ENCODE data around the gene DYSF.

The DYSF gene

GRCh38 chr2:71671895-71672825 lies 218.8 kb downstream of the DYSF start:
- TF ChIP-seq CTCF (conservative IDR thresholded peaks at IDR 0.05; ENCODE audit: low read length), result 0 out of 2 replicates have a peak, but pooled peaks have one; percentile 19
- H3K4me3 ChIP-seq (ENCODE audit: low read length), result no peak overlapping the region
- DNase-seq (ENCODE audit: low read depth), result no peak

GRCh38 chr2:71672826-71673795 lies 219.8 kb downstream of the DYSF start:
- no peak for TF ChIP-seq CTCF (conservative IDR thresholded peaks at IDR 0.05; ENCODE audit: low read length)
- H3K4me3 ChIP-seq (ENCODE audit: low read length), result no peak overlapping the region

GRCh38 chr2:71674158-71674851 lies 220.9 kb downstream of the DYSF start:
- TF ChIP-seq CTCF (conservative IDR thresholded peaks at IDR 0.05; ENCODE audit: low read length), result no peak
- H3K4me3 ChIP-seq (ENCODE audit: low read length), result no peak overlapping the region
- no peak for DNase-seq (ENCODE audit: low read depth)

More at GRCh38 chr2:71672826-71673795, 219.8 kb downstream of the DYSF start:
- DNase-seq (ENCODE audit: low read depth), result no peak

GRCh38 chr2:71675296-71675695 lies 221.9 kb downstream of the DYSF start:
- no peak for DNase-seq (ENCODE audit: low read depth)
- no peak for TF ChIP-seq CTCF (conservative IDR thresholded peaks at IDR 0.05; ENCODE audit: low read length)

GRCh38 chr2:71678874-71679273 lies 225.5 kb downstream of the DYSF start:
- no peak for TF ChIP-seq CTCF (conservative IDR thresholded peaks at IDR 0.05; ENCODE audit: low read length)
- no peak for DNase-seq (ENCODE audit: low read depth)

More at GRCh38 chr2:71675296-71675695, 221.9 kb downstream of the DYSF start:
- H3K4me3 ChIP-seq (ENCODE audit: low read length), result no peak overlapping the region

GRCh38 chr2:71679491-71679890 lies 226.1 kb downstream of the DYSF start:
- H3K4me3 ChIP-seq (ENCODE audit: low read length), result no peak overlapping the region
- no peak for TF ChIP-seq CTCF (conservative IDR thresholded peaks at IDR 0.05; ENCODE audit: low read length)
- DNase-seq (ENCODE audit: low read depth), result no peak

More at GRCh38 chr2:71678874-71679273, 225.5 kb downstream of the DYSF start:
- no peak overlapping the region for H3K4me3 ChIP-seq (ENCODE audit: low read length)
